Mesenchymal stem cell (in vitro differentiated cells and primary cell): ENCODE data around the gene MXI1.

Experiments
- DNase-seq: peaks from one replicate; pipeline ENCODE4 v3.0.0-alpha.2; 2013
- H2AFZ ChIP-seq: one replicate; pipeline ENCODE4 v1.6.1; 2013; ENCODE audit warnings: low read depth, mild to moderate bottlenecking, control low read depth, inconsistent platforms, low read length, moderate library complexity
- H2AK5ac ChIP-seq: 2 replicates; pipeline ENCODE4 v1.6.1; 2013; ENCODE audit warnings: low read length, moderate library complexity, mild to moderate bottlenecking, inconsistent platforms; ENCODE audit not compliant: severe bottlenecking
- H2BK120ac ChIP-seq: one replicate; pipeline ENCODE4 v1.6.1; 2013; ENCODE audit warnings: low read depth, mild to moderate bottlenecking, inconsistent platforms, low read length, moderate library complexity
- H2BK12ac ChIP-seq, 2 experiments: one replicate each; pipeline ENCODE4 v1.6.1; 2013; ENCODE audit warnings: inconsistent platforms in 2 of 2, low read length in 2 of 2, mild to moderate bottlenecking in 2 of 2, moderate library complexity in 2 of 2, control low read depth in 1 of 2
- H2BK15ac ChIP-seq: one replicate; pipeline ENCODE4 v1.6.1; 2013; ENCODE audit warnings: mild to moderate bottlenecking, low read depth, inconsistent platforms; ENCODE audit not compliant: poor library complexity, severe bottlenecking
- H2BK5ac ChIP-seq: 2 replicates; pipeline ENCODE4 v1.6.1; 2013; ENCODE audit warnings: low read depth, mild to moderate bottlenecking, low read length, control low read depth, inconsistent platforms; ENCODE audit not compliant: poor library complexity, severe bottlenecking
- H3K14ac ChIP-seq, 2 experiments: one replicate each; pipeline ENCODE4 v1.6.1; 2013; ENCODE audit warnings: inconsistent platforms in 2 of 2, low read length in 2 of 2, control low read depth in 1 of 2, mild to moderate bottlenecking in 1 of 2, moderate library complexity in 1 of 2
- H3K18ac ChIP-seq, 2 experiments: one replicate each; pipeline ENCODE4 v1.6.1; 2013; ENCODE audit warnings: inconsistent platforms in 2 of 2, low read length in 2 of 2, control low read depth in 1 of 2, low read depth in 1 of 2, mild to moderate bottlenecking in 1 of 2
- H3K23ac ChIP-seq, 2 experiments: one replicate each; pipeline ENCODE4 v1.6.1; 2013; ENCODE audit warnings: inconsistent platforms in 2 of 2, low read length in 2 of 2, mild to moderate bottlenecking in 2 of 2, moderate library complexity in 2 of 2, control low read depth in 1 of 2
- H3K27ac ChIP-seq: 2 replicates; pipeline ENCODE4 v1.5.1; 2013; ENCODE audit warnings: mild to moderate bottlenecking, moderate library complexity, low read length, control low read depth, inconsistent platforms; ENCODE audit not compliant: poor library complexity, severe bottlenecking
- H3K27me3 ChIP-seq, 2 experiments: 2 replicates each; pipeline versions ENCODE4 v1.6.1 to v1.7.0; 2013; ENCODE audit warnings: low read length in 2 of 2, mild to moderate bottlenecking in 2 of 2, moderate library complexity in 2 of 2, control low read depth in 1 of 2, inconsistent platforms in 1 of 2; ENCODE audit not compliant: control insufficient read depth in 1 of 2, insufficient read depth in 1 of 2
- H3K36me3 ChIP-seq, 2 experiments: 2 replicates each; pipeline versions ENCODE4 v1.6.1 to v1.7.0; 2013; ENCODE audit warnings: low read length in 2 of 2, control low read depth in 1 of 2, inconsistent platforms in 1 of 2, low read depth in 1 of 2, mild to moderate bottlenecking in 1 of 2; ENCODE audit not compliant: insufficient read depth in 2 of 2, control insufficient read depth in 1 of 2
- H3K4ac ChIP-seq, 2 experiments: one replicate each; pipeline ENCODE4 v1.6.1; 2013; ENCODE audit warnings: inconsistent platforms in 2 of 2, low read length in 2 of 2, mild to moderate bottlenecking in 2 of 2, moderate library complexity in 2 of 2, control low read depth in 1 of 2, low read depth in 1 of 2
- H3K4me1 ChIP-seq: 2 replicates; pipeline ENCODE4 v1.6.1; 2013; ENCODE audit warnings: low read depth, low read length, control low read depth; ENCODE audit not compliant: control insufficient read depth, insufficient read depth
- H3K4me2 ChIP-seq: 2 replicates; pipeline ENCODE4 v1.6.1; 2013; ENCODE audit warnings: low read length, mild to moderate bottlenecking, inconsistent platforms; ENCODE audit not compliant: poor library complexity, severe bottlenecking
- H3K4me3 ChIP-seq, 2 experiments: 2 replicates each; pipeline versions ENCODE4 v1.5.1 to v1.7.0; 2013; ENCODE audit warnings: low read length in 2 of 2, mild to moderate bottlenecking in 2 of 2, control low read depth in 1 of 2, low read depth in 1 of 2; ENCODE audit not compliant: insufficient read depth in 1 of 2
- H3K79me1 ChIP-seq: replicated peaks from 2 replicates; pipeline ENCODE4 v1.6.1; 2013; ENCODE audit warnings: mild to moderate bottlenecking, control low read depth, low read length, inconsistent platforms; ENCODE audit not compliant: poor library complexity, severe bottlenecking
- H3K9ac ChIP-seq: 2 replicates; pipeline ENCODE4 v1.7.0; 2013; ENCODE audit warnings: mild to moderate bottlenecking, low read length, moderate library complexity
- H3K9me3 ChIP-seq: 2 replicates; pipeline ENCODE4 v1.7.0; 2013; ENCODE audit warnings: mild to moderate bottlenecking, low read length; ENCODE audit not compliant: control insufficient read depth
- H4K8ac ChIP-seq: one replicate; pipeline ENCODE4 v1.6.1; 2013; ENCODE audit warnings: inconsistent platforms, mild to moderate bottlenecking, low read length, moderate library complexity
- H4K91ac ChIP-seq: one replicate; pipeline ENCODE4 v1.6.1; 2013; ENCODE audit warnings: mild to moderate bottlenecking, low read length, inconsistent platforms
- WGBS: methylation state at CpG from one replicate; pipeline ENCODE4 v1.1.7; 2013; ENCODE audit warnings: mixed read lengths; 5-methylcytosine and 5-hydroxymethylcytosine counted together

Gene MXI1

GRCh38 chr10:110226543-110226925 lies 19.1 kb downstream of the MXI1 start:
- no peak overlapping the region for H2BK12ac ChIP-seq
- H3K9ac ChIP-seq: no peak overlapping the region
- peak overlapping the region in 1 of 2 experiments; percentile 95 for H3K4me3 ChIP-seq
- H3K14ac ChIP-seq: no peak overlapping the region
- no peak overlapping the region for H3K4ac ChIP-seq
- peak; percentile 94 for DNase-seq
- peak overlapping the region in 1 of 2 experiments; percentile 93 for H3K18ac ChIP-seq
- WGBS: 2% methylated on average over 19 of the region's 36 CpGs
- H2AK5ac ChIP-seq: no peak overlapping the region
- no peak overlapping the region for H2BK15ac ChIP-seq
- H3K27ac ChIP-seq: peak overlapping the region; percentile 55
- H3K23ac ChIP-seq: no peak overlapping the region
- H2BK5ac ChIP-seq: no peak overlapping the region
- no peaks in the 10 kb centered on the region for H3K27me3 ChIP-seq
- H2BK120ac ChIP-seq: no peak overlapping the region
- H3K9me3 ChIP-seq: no peaks in the 10 kb centered on the region
- H3K36me3 ChIP-seq: peaks cover 0 to 21% of the 10 kb centered on the region in 2 experiments
- H4K91ac ChIP-seq: no peak overlapping the region
- peaks cover 4% of the 10 kb centered on the region for H3K79me1 ChIP-seq
- H2AFZ ChIP-seq: peak overlapping the region; percentile 95
- peaks cover 9% of the 10 kb centered on the region for H3K4me1 ChIP-seq
- no peak overlapping the region for H3K4me2 ChIP-seq
- no peak overlapping the region for H4K8ac ChIP-seq

- Histone ChIP-seq H3K27me3 (no peaks in the 10 kb centered on the region), H3K4me3 (peak overlapping the region; percentile 84 to 95)
Observed at GRCh38 chr10:110226926-110227641, 19.7 kb downstream of the MXI1 start.

GRCh38 chr10:110228066-110228465 lies 20.7 kb downstream of the MXI1 start:
- Histone ChIP-seq H3K79me1 (peaks cover 7% of the 10 kb centered on the region), H3K27me3 (no peaks in the 10 kb centered on the region), H3K18ac (no peak overlapping the region), H3K4me3 (peak overlapping the region in 1 of 2 experiments; percentile 84), H3K4ac (no peak overlapping the region), H2BK12ac (no peak overlapping the region), H3K4me1 (peaks cover 5% of the 10 kb centered on the region), H2BK5ac (no peak overlapping the region), H3K23ac (no peak overlapping the region), H3K14ac (no peak overlapping the region), H3K9me3 (no peaks in the 10 kb centered on the region), H2AFZ (no peak overlapping the region), H4K8ac (no peak overlapping the region), H2BK120ac (no peak overlapping the region), H2AK5ac (no peak overlapping the region), H3K36me3 (peaks cover 0 to 33% of the 10 kb centered on the region in 2 experiments), H4K91ac (no peak overlapping the region), H2BK15ac (no peak overlapping the region), H3K4me2 (no peak overlapping the region), H3K9ac (peak overlapping the region; percentile 88), H3K27ac (no peak overlapping the region)
- DNase-seq: no peak
- WGBS: 81% methylated on average over 10 of the region's 10 CpGs

More at GRCh38 chr10:110226926-110227641, 19.7 kb downstream of the MXI1 start:
- Histone ChIP-seq H3K4ac (no peak overlapping the region), H3K27ac (no peak overlapping the region), H3K9ac (peak overlapping the region; percentile 88), H2AK5ac (no peak overlapping the region), H3K9me3 (no peaks in the 10 kb centered on the region), H3K23ac (no peak overlapping the region), H2BK15ac (peak overlapping the region; percentile 66), H2BK12ac (peak overlapping the region in 1 of 2 experiments; percentile 98), H3K79me1 (peaks cover 5% of the 10 kb centered on the region), H2BK5ac (no peak overlapping the region), H4K8ac (peak overlapping the region; percentile 93), H3K4me2 (peak overlapping the region; percentile 89), H3K36me3 (peaks cover 0 to 24% of the 10 kb centered on the region in 2 experiments), H2BK120ac (no peak overlapping the region), H3K4me1 (peaks cover 5% of the 10 kb centered on the region), H2AFZ (peak overlapping the region; percentile 93), H3K14ac (peak overlapping the region in 1 of 2 experiments; percentile 78), H3K18ac (peak overlapping the region in 1 of 2 experiments; percentile 99), H4K91ac (peak overlapping the region; percentile 97)
- WGBS: 1% methylated on average over 29 of the region's 71 CpGs
- DNase-seq: peak; percentile 39

GRCh38 chr10:110229155-110229554 lies 21.8 kb downstream of the MXI1 start:
- Histone ChIP-seq H3K4me1 (peaks cover 5% of the 10 kb centered on the region), H3K27ac (no peak overlapping the region), H2BK12ac (no peak overlapping the region), H3K79me1 (peaks cover 5% of the 10 kb centered on the region), H2AK5ac (no peak overlapping the region), H2BK15ac (no peak overlapping the region), H2BK120ac (no peak overlapping the region), H3K14ac (no peak overlapping the region), H2AFZ (no peak overlapping the region), H3K9me3 (no peaks in the 10 kb centered on the region), H3K9ac (no peak overlapping the region), H3K18ac (no peak overlapping the region), H3K27me3 (no peaks in the 10 kb centered on the region), H3K23ac (no peak overlapping the region), H3K36me3 (peaks cover 0 to 33% of the 10 kb centered on the region in 2 experiments), H2BK5ac (no peak overlapping the region), H3K4ac (no peak overlapping the region), H4K8ac (no peak overlapping the region), H3K4me2 (no peak overlapping the region), H4K91ac (no peak overlapping the region), H3K4me3 (no peak overlapping the region)
- DNase-seq: no peak
- WGBS: 100% methylated on average over 1 of the region's 1 CpG
